Skin epidermis (tissue), 12 donors: ENCODE results near the gene HES1.
"Not testable (repeated sequence)": the region's sequence is repeated elsewhere in the genome, so short reads cannot be mapped to it uniquely, and the experiment has no call there.

Source experiments
- H3K27ac ChIP-seq, 21 experiments: fragments of 200-600 bp; sonication (generic) in 11 of 21; one replicate each; pipeline ENCODE4 v1.5.0; 2020; ENCODE audit warnings: mild to moderate bottlenecking in 3 of 21, inconsistent platforms in 2 of 21, moderate library complexity in 2 of 21
- H3K4me3 ChIP-seq, 7 experiments: fragments of 200-600 bp; sonication (generic) in 2 of 7; one replicate each; pipeline ENCODE4 v1.5.0; 2020; ENCODE audit warnings: inconsistent platforms in 2 of 7, mild to moderate bottlenecking in 2 of 7, moderate library complexity in 1 of 7

Gene HES1

GRCh38 chr3:194138732-194139070, 2.8 kb downstream of the HES1 start:
- Histone ChIP-seq H3K4me3 (peak overlapping the region in 6 of 7 experiments; percentile 49 to 67 (median 58)), H3K27ac (peak overlapping the region in 12 of 21 experiments; percentile 9 to 94 (median 78))

GRCh38 chr3:194139071-194139813, 3.3 kb downstream of the HES1 start:
- H3K4me3 ChIP-seq: peak overlapping the region in 6 of 7 experiments; percentile 1 to 67 (median 58)
- peak overlapping the region in 18 of 21 experiments; percentile 0 to 98 (median 53) for H3K27ac ChIP-seq

- Histone ChIP-seq H3K27ac (peak overlapping the region in 18 of 21 experiments; percentile 0 to 98 (median 60)), H3K4me3 (peak overlapping the region in 3 of 7 experiments; percentile 1 to 65 (median 8))
Observed at GRCh38 chr3:194139814-194140391, 4.0 kb downstream of the HES1 start.

- Histone ChIP-seq H3K4me3 (peak overlapping the region; percentile 5 to 38 (median 25)), H3K27ac (peak overlapping the region in 20 of 21 experiments; percentile 40 to 98 (median 86))
Observed at GRCh38 chr3:194140520-194141414, 4.8 kb downstream of the HES1 start.

GRCh38 chr3:194141415-194142155, 5.6 kb downstream of the HES1 start:
- Histone ChIP-seq H3K27ac (peak overlapping the region; percentile 76 to 98 (median 90)), H3K4me3 (peak overlapping the region in 6 of 7 experiments; percentile 15 to 38 (median 28))

- H3K4me3 ChIP-seq: peak overlapping the region in 1 of 7 experiments; percentile 35
- H3K27ac ChIP-seq: peak overlapping the region in 19 of 21 experiments; percentile 76 to 98 (median 90)
Observed at GRCh38 chr3:194142156-194142910, 6.4 kb downstream of the HES1 start.

- Histone ChIP-seq H3K4me3 (no peak overlapping the region), H3K27ac (no peak overlapping the region)
Observed at GRCh38 chr3:194145702-194146101, 9.8 kb downstream of the HES1 start.

- no peak overlapping the region for H3K4me3 ChIP-seq
- no peak overlapping the region for H3K27ac ChIP-seq
Observed at GRCh38 chr3:194147679-194148078, 11.7 kb downstream of the HES1 start.

- Histone ChIP-seq H3K4me3 (no peak overlapping the region), H3K27ac (no peak overlapping the region)
Observed at GRCh38 chr3:194148383-194148782, 12.4 kb downstream of the HES1 start.

- H3K4me3 ChIP-seq: no peak overlapping the region
- no peak overlapping the region for H3K27ac ChIP-seq
Observed at GRCh38 chr3:194150252-194150934, 14.4 kb downstream of the HES1 start.

GRCh38 chr3:194150935-194151302, 15.0 kb downstream of the HES1 start:
- not testable (repeated sequence) for H3K27ac ChIP-seq, H3K4me3 ChIP-seq

- Histone ChIP-seq H3K27ac (no peak overlapping the region), H3K4me3 (no peak overlapping the region)
Observed at GRCh38 chr3:194154346-194154745, 18.4 kb downstream of the HES1 start.

GRCh38 chr3:194156095-194156494, 20.1 kb downstream of the HES1 start:
- no peak overlapping the region for H3K4me3 ChIP-seq
- no peak overlapping the region for H3K27ac ChIP-seq

GRCh38 chr3:194158942-194159439, 23.0 kb downstream of the HES1 start:
- Histone ChIP-seq H3K27ac (peak overlapping the region in 12 of 21 experiments; percentile 20 to 68 (median 46)), H3K4me3 (no peak overlapping the region)

GRCh38 chr3:194160158-194160557, 24.2 kb downstream of the HES1 start:
- peak overlapping the region in 13 of 21 experiments; percentile 4 to 74 (median 45) for H3K27ac ChIP-seq
- no peak overlapping the region for H3K4me3 ChIP-seq

- peak overlapping the region in 13 of 21 experiments; percentile 2 to 74 (median 44) for H3K27ac ChIP-seq
Observed at GRCh38 chr3:194161131-194162045, 25.4 kb downstream of the HES1 start.

More at GRCh38 chr3:194161131-194162045, 25.4 kb downstream of the HES1 start:
- no peak overlapping the region for H3K4me3 ChIP-seq
